K562 (cell line): ENCODE results near the gene MLLT6. TPM values are rescaled to one million over a fixed set of nuclear protein-coding genes. Genes with fewer than 3 reads are reported as not detected.

Experiments
- ADNP ChIP-seq: fragments of 200-800 bp; sonication (Bioruptor generic); IDR thresholded peaks from 2 replicates; pipeline ENCODE4 v1.6.1; 2016; ENCODE audit warnings: missing genetic modification characterization, missing compliant biosample characterization
- ARID1B ChIP-seq: fragments of 450-650 bp; IDR thresholded peaks from 2 replicates; pipeline ENCODE4 v1.6.1; 2016; ENCODE audit warnings: antibody characterized with exemption, mild to moderate bottlenecking, inconsistent platforms
- BHLHE40 ChIP-seq: IDR thresholded peaks from 2 replicates; pipeline ENCODE4 v1.6.1; 2011; ENCODE audit warnings: low read length, improper control_type of control experiment
- CEBPG ChIP-seq, 3 experiments: fragments of 200-800 bp in 1 of 3; sonication (Bioruptor generic) in 1 of 3; sonication (generic) in 1 of 3; formaldehyde crosslinking in 1 of 3; IDR thresholded peaks in 2 of 3; conservative IDR thresholded peaks in 1 of 3; 2 replicates each; pipeline versions ENCODE4 v1.6.1 to v1.8.0; 2016 to 2022; ENCODE audit warnings: missing compliant biosample characterization in 2 of 3, missing genetic modification characterization in 2 of 3, mild to moderate bottlenecking in 1 of 3, missing genetic modification reagents in 1 of 3
- CHD4 ChIP-seq: fragments of 200-600 bp; sonication (generic); IDR thresholded peaks from 3 replicates; pipeline ENCODE4 v1.6.1; 2012; ENCODE audit warnings: low read depth, mild to moderate bottlenecking, mixed read lengths, low read length, inconsistent platforms; ENCODE audit not compliant: insufficient read depth, insufficient replicate concordance, poor library complexity, severe bottlenecking
- MTA2 ChIP-seq: fragments of 450-650 bp; IDR thresholded peaks from 2 replicates; pipeline ENCODE4 v1.6.1; 2016; ENCODE audit warnings: low read depth
- PCBP1 ChIP-seq: fragments of 200-400 bp; formaldehyde crosslinking; IDR thresholded peaks from 2 replicates; pipeline ENCODE4 v1.6.1; 2018; ENCODE audit warnings: mild to moderate bottlenecking, low read depth, low read length; ENCODE audit not compliant: poor library complexity, severe bottlenecking
- POLR2AphosphoS2 ChIP-seq: IDR thresholded peaks from 2 replicates; pipeline ENCODE4 v1.6.1; 2012; ENCODE audit warnings: low read length, improper control_type of control experiment
- POLR2AphosphoS5 ChIP-seq: IDR thresholded peaks from 2 replicates; pipeline ENCODE4 v1.6.1; 2011; ENCODE audit warnings: mild to moderate bottlenecking, low read depth, low read length, moderate library complexity; ENCODE audit not compliant: control insufficient read depth, insufficient read depth
- PPARD ChIP-seq: fragments of 250-450 bp; sonication (Bioruptor Pico); IDR thresholded peaks from 2 replicates; pipeline ENCODE4 v1.8.0; 2022; ENCODE audit warnings: inconsistent platforms, mild to moderate bottlenecking, moderate library complexity
- RHOXF2B ChIP-seq: fragments of 250-450 bp; sonication (Bioruptor Pico); conservative IDR thresholded peaks from 2 replicates; pipeline ENCODE4 v1.5.1; 2021
- TCF7L2 ChIP-seq: fragments of 150-350 bp; IDR thresholded peaks from 2 replicates; pipeline ENCODE4 v1.6.1; 2016; ENCODE audit warnings: low read depth, mild to moderate bottlenecking, low read length, moderate library complexity
- ZBTB8A ChIP-seq: fragments of 450-650 bp; IDR thresholded peaks from 2 replicates; pipeline ENCODE4 v1.6.1; 2018; ENCODE audit warnings: mild to moderate bottlenecking, moderate library complexity; ENCODE audit not compliant: partially characterized antibody
- ZKSCAN8 ChIP-seq: fragments of 200-800 bp; sonication (Bioruptor generic); IDR thresholded peaks from 2 replicates; pipeline ENCODE4 v1.6.1; 2016; ENCODE audit warnings: missing genetic modification characterization, missing compliant biosample characterization
- ZNF124 ChIP-seq: sonication (generic); formaldehyde crosslinking; IDR thresholded peaks from 2 replicates; pipeline ENCODE4 v1.8.1; 2022; ENCODE audit warnings: missing genetic modification reagents
- ZNF146 ChIP-seq: IDR thresholded peaks from one replicate; pipeline ENCODE4 v1.6.1; 2018; ENCODE audit warnings: missing compliant biosample characterization; ENCODE audit not compliant: unreplicated experiment
- ZNF41 ChIP-seq: fragments of 250-450 bp; sonication (Bioruptor Pico); conservative IDR thresholded peaks from 2 replicates; pipeline ENCODE4 v1.4.0; 2020; ENCODE audit warnings: mild to moderate bottlenecking
- polyA plus RNA-seq, 8 experiments: library from polyadenylated mRNA; depleted of rRNA in 4 of 8; stranded (reverse) in 5 of 8; unstranded in 3 of 8; fragments of >200 nt; fragmentation: Nextera tagmentation in 2 of 8; fragmentation: Illumina TruSeq in 1 of 8; extraction: Ambion mirVana in 2 of 8; extraction: Trizol in 1 of 8; gene quantifications; 2 replicates each; pipeline versions ENCODE4 v1.2.1 to v1.2.3, GENCODE V29; 2011 to 2014; ENCODE audit warnings: inconsistent platforms in 1 of 8, missing spikeins in 1 of 8
- total RNA-seq, 7 experiments: library from RNA; depleted of rRNA in 6 of 7; stranded (reverse); fragments of >200 nt in 6 of 7; fragmentation: Illumina TruSeq in 2 of 7; extraction: Trizol in 2 of 7; gene quantifications; 2 replicates each; pipeline versions ENCODE4 v1.2.1 to v1.2.3, GENCODE V29; 2011 to 2021; ENCODE audit warnings: low replicate concordance in 1 of 7
- TF ChIP-seq, protein P1 (sequence below): fragments of 200-800 bp; sonication (Bioruptor generic); IDR thresholded peaks from 2 replicates; pipeline ENCODE4 v1.6.1; 2017; ENCODE audit warnings: missing genetic modification characterization, missing compliant biosample characterization
- TF ChIP-seq, protein P2 (sequence below): sonication (generic); formaldehyde crosslinking; IDR thresholded peaks from 2 replicates; pipeline ENCODE4 v1.8.1; 2023; ENCODE audit warnings: mild to moderate bottlenecking, missing genetic modification reagents, moderate library complexity
- TF ChIP-seq, protein P3 (sequence below): sonication (generic); formaldehyde crosslinking; IDR thresholded peaks from 2 replicates; pipeline ENCODE4 v1.8.1; 2023; ENCODE audit warnings: mild to moderate bottlenecking, missing genetic modification reagents
- TF ChIP-seq, protein P4 (sequence below), 3 experiments: IDR thresholded peaks in 2 of 3; conservative IDR thresholded peaks in 1 of 3; 2 replicates each; pipeline ENCODE4 v1.5.1; 2011 to 2012; ENCODE audit warnings: low read length in 3 of 3, mild to moderate bottlenecking in 3 of 3, control low read depth in 2 of 3, improper control_type of control experiment in 1 of 3, inconsistent platforms in 1 of 3, low read depth in 1 of 3, mixed read lengths in 1 of 3, moderate library complexity in 1 of 3; ENCODE audit not compliant: insufficient read depth in 2 of 3

Gene MLLT6
- total and polyA plus RNA-seq, 9 of the 15 experiments (the other 6 are each of a cell fraction or from before 2014, with no cell fraction given) = 3.1 to 71.7 (median 30.0) TPM

DNA sequence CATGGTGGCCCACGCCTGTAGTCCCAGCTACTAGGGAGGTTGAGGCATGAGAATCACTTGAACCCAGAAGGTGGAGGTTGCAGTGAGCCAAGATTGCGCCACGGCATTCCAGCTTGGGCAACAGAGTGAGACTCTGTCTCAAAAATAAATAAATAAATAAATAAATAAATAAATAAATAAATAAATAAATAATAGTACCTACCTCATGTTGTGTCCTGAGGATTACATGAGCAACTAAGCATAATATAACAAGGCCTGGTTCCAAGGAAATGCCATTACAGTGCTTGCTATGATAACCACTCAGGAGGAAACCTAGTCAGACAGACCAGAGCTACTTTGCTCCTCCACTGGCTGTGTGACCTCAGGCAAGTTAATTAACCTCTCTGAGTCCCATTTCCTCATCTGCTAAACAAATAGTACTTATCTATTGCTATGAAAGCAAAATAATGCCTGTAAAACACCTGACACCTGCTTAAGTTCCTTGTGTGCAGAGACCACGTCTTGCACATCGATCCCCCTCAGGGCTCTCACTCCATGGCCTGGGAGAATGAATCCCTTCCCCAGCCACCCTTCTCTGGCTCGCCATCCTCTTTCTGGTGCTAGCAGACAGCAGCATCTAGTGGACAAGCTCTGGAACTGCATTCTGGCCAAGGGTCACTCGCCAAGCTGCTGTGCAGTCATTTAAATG, 37.8 kb upstream of the MLLT6 start (continued):
- TF ChIP-seq RHOXF2B (CRISPR knock-in tag) (no peak), ADNP (tag) (peak; percentile 89), PCBP1 (no peak), ZBTB8A (no peak), POLR2AphosphoS2 (no peak), ARID1B (no peak), CEBPG (CRISPR knock-in tag; IDR thresholded peaks at IDR 0.05) (no peak), CEBPG (tag; conservative IDR thresholded peaks at IDR 0.05 in 1 of 2, IDR thresholded peaks at IDR 0.05 in 1 of 2) (no peak), POLR2AphosphoS5 (no peak), ZNF41 (CRISPR knock-in tag) (no peak), BHLHE40 (no peak), PPARD (no peak), TCF7L2 (no peak), MTA2 (no peak), ZNF146 (no peak), CHD4 (peak; percentile 89), ZNF124 (CRISPR knock-in tag) (no peak), ZKSCAN8 (CRISPR knock-in tag) (no peak)
- TF ChIP-seq, protein P1, sequence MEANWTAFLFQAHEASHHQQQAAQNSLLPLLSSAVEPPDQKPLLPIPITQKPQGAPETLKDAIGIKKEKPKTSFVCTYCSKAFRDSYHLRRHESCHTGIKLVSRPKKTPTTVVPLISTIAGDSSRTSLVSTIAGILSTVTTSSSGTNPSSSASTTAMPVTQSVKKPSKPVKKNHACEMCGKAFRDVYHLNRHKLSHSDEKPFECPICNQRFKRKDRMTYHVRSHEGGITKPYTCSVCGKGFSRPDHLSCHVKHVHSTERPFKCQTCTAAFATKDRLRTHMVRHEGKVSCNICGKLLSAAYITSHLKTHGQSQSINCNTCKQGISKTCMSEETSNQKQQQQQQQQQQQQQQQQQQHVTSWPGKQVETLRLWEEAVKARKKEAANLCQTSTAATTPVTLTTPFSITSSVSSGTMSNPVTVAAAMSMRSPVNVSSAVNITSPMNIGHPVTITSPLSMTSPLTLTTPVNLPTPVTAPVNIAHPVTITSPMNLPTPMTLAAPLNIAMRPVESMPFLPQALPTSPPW (CRISPR knock-in tag) = peak; percentile 47; the same call in 1 of the 2 replicates
- TF ChIP-seq, protein P2, sequence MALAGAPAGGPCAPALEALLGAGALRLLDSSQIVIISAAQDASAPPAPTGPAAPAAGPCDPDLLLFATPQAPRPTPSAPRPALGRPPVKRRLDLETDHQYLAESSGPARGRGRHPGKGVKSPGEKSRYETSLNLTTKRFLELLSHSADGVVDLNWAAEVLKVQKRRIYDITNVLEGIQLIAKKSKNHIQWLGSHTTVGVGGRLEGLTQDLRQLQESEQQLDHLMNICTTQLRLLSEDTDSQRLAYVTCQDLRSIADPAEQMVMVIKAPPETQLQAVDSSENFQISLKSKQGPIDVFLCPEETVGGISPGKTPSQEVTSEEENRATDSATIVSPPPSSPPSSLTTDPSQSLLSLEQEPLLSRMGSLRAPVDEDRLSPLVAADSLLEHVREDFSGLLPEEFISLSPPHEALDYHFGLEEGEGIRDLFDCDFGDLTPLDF (CRISPR knock-in tag) = 0 out of 2 replicates have a peak, but pooled peaks have one; percentile 35
- TF ChIP-seq, protein P3, sequence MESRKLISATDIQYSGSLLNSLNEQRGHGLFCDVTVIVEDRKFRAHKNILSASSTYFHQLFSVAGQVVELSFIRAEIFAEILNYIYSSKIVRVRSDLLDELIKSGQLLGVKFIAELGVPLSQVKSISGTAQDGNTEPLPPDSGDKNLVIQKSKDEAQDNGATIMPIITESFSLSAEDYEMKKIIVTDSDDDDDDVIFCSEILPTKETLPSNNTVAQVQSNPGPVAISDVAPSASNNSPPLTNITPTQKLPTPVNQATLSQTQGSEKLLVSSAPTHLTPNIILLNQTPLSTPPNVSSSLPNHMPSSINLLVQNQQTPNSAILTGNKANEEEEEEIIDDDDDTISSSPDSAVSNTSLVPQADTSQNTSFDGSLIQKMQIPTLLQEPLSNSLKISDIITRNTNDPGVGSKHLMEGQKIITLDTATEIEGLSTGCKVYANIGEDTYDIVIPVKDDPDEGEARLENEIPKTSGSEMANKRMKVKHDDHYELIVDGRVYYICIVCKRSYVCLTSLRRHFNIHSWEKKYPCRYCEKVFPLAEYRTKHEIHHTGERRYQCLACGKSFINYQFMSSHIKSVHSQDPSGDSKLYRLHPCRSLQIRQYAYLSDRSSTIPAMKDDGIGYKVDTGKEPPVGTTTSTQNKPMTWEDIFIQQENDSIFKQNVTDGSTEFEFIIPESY (CRISPR knock-in tag) = no peak
- TF ChIP-seq, protein P4, sequence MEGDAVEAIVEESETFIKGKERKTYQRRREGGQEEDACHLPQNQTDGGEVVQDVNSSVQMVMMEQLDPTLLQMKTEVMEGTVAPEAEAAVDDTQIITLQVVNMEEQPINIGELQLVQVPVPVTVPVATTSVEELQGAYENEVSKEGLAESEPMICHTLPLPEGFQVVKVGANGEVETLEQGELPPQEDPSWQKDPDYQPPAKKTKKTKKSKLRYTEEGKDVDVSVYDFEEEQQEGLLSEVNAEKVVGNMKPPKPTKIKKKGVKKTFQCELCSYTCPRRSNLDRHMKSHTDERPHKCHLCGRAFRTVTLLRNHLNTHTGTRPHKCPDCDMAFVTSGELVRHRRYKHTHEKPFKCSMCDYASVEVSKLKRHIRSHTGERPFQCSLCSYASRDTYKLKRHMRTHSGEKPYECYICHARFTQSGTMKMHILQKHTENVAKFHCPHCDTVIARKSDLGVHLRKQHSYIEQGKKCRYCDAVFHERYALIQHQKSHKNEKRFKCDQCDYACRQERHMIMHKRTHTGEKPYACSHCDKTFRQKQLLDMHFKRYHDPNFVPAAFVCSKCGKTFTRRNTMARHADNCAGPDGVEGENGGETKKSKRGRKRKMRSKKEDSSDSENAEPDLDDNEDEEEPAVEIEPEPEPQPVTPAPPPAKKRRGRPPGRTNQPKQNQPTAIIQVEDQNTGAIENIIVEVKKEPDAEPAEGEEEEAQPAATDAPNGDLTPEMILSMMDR (IDR thresholded peaks at IDR 0.05 in 2 of 3, conservative IDR thresholded peaks at IDR 0.05 in 1 of 3; ENCODE audit: insufficient read depth in 2 of 3, low read depth in 1 of 3, low read length in 3 of 3) = peak; percentile 96 to 100 (median 99)
